ACC112 (cell line): ENCODE results near the gene RAB38.

Source experiments
- H2AFZ ChIP-seq: fragments of 200-600 bp; sonication (generic); one replicate; pipeline ENCODE4 v1.6.0; 2017; ENCODE audit warnings: antibody characterized with exemption, low read length; ENCODE audit not compliant: unreplicated experiment
- H3K27ac ChIP-seq: fragments of 200-600 bp; sonication (generic); 2 replicates; pipeline ENCODE4 v1.5.1; 2014; ENCODE audit warnings: low read depth, mild to moderate bottlenecking, antibody characterized with exemption, low read length, moderate library complexity
- H3K27me3 ChIP-seq: fragments of 200-600 bp; sonication (generic); 2 replicates; pipeline ENCODE4 v1.6.1; 2014; ENCODE audit warnings: mild to moderate bottlenecking, antibody characterized with exemption, low read length, moderate library complexity, mixed read lengths; ENCODE audit not compliant: insufficient read depth
- H3K36me3 ChIP-seq: fragments of 200-600 bp; sonication (generic); 2 replicates; pipeline ENCODE4 v1.6.1; 2016; ENCODE audit warnings: mild to moderate bottlenecking, antibody characterized with exemption, low read length, moderate library complexity, mixed read lengths; ENCODE audit not compliant: insufficient read depth
- H3K4me1 ChIP-seq: fragments of 200-600 bp; sonication (generic); one replicate; pipeline ENCODE4 v1.6.1; 2016; ENCODE audit warnings: low read length, mixed read lengths; ENCODE audit not compliant: insufficient read depth, unreplicated experiment, control insufficient read depth
- H3K4me3 ChIP-seq: fragments of 200-600 bp; sonication (generic); 2 replicates; pipeline ENCODE4 v1.5.1; 2014; ENCODE audit warnings: mild to moderate bottlenecking, low read depth, low read length
- H3K79me2 ChIP-seq: fragments of 200-600 bp; sonication (generic); one replicate; pipeline ENCODE4 v1.6.0; 2016; ENCODE audit warnings: low read length; ENCODE audit not compliant: control insufficient read depth, unreplicated experiment, insufficient read depth

Gene RAB38

GRCh38 chr11:88104408-88104807 is 70.8 kb downstream of the RAB38 start:
- Histone ChIP-seq H3K27ac (no peak overlapping the region), H3K36me3 (no peaks in the 10 kb centered on the region), H2AFZ (no peak overlapping the region)

GRCh38 chr11:88103337-88104206 is 71.7 kb downstream of the RAB38 start:
- Histone ChIP-seq H3K27ac (no peak overlapping the region), H3K79me2 (no peaks in the 10 kb centered on the region), H3K36me3 (no peaks in the 10 kb centered on the region), H3K4me3 (no peak overlapping the region), H3K27me3 (no peaks in the 10 kb centered on the region), H3K4me1 (no peaks in the 10 kb centered on the region), H2AFZ (no peak overlapping the region)

More at GRCh38 chr11:88104408-88104807, 70.8 kb downstream of the RAB38 start:
- no peaks in the 10 kb centered on the region for H3K4me1 ChIP-seq
- no peak overlapping the region for H3K4me3 ChIP-seq
- no peaks in the 10 kb centered on the region for H3K27me3 ChIP-seq
- no peaks in the 10 kb centered on the region for H3K79me2 ChIP-seq

- Histone ChIP-seq H3K79me2 (no peaks in the 10 kb centered on the region), H3K4me3 (no peak overlapping the region), H2AFZ (no peak overlapping the region), H3K27me3 (no peaks in the 10 kb centered on the region), H3K36me3 (no peaks in the 10 kb centered on the region), H3K4me1 (no peaks in the 10 kb centered on the region), H3K27ac (no peak overlapping the region)
Measured at GRCh38 chr11:88102598-88102934, 72.7 kb downstream of the RAB38 start.

- Histone ChIP-seq H3K27ac (no peak overlapping the region), H3K4me3 (no peak overlapping the region), H3K4me1 (no peaks in the 10 kb centered on the region), H3K79me2 (no peaks in the 10 kb centered on the region), H3K36me3 (no peaks in the 10 kb centered on the region), H3K27me3 (no peaks in the 10 kb centered on the region), H2AFZ (no peak overlapping the region)
Measured at GRCh38 chr11:88101881-88102597, 73.2 kb downstream of the RAB38 start.

- Histone ChIP-seq H2AFZ (no peak overlapping the region), H3K36me3 (no peaks in the 10 kb centered on the region), H3K4me3 (no peak overlapping the region), H3K27me3 (no peaks in the 10 kb centered on the region), H3K79me2 (no peaks in the 10 kb centered on the region), H3K27ac (no peak overlapping the region), H3K4me1 (no peaks in the 10 kb centered on the region)
Measured at GRCh38 chr11:88100151-88100550, 75.1 kb downstream of the RAB38 start.

GRCh38 chr11:88098289-88098688 is 77.0 kb downstream of the RAB38 start:
- Histone ChIP-seq H3K4me3 (no peak overlapping the region), H2AFZ (no peak overlapping the region), H3K27ac (no peak overlapping the region), H3K36me3 (no peaks in the 10 kb centered on the region), H3K27me3 (no peaks in the 10 kb centered on the region), H3K4me1 (no peaks in the 10 kb centered on the region), H3K79me2 (no peaks in the 10 kb centered on the region)

- H3K27ac ChIP-seq, result no peak overlapping the region
- no peak overlapping the region for H2AFZ ChIP-seq
- H3K36me3 ChIP-seq, result no peaks in the 10 kb centered on the region
- no peak overlapping the region for H3K4me3 ChIP-seq
- H3K27me3 ChIP-seq, result 0 out of 2 replicates have a peak, but pooled peaks cover 3% of the 10 kb centered on the region
- H3K79me2 ChIP-seq, result no peaks in the 10 kb centered on the region
- no peaks in the 10 kb centered on the region for H3K4me1 ChIP-seq
Measured at GRCh38 chr11:88089134-88089533, 86.1 kb downstream of the RAB38 start.

GRCh38 chr11:88087337-88087736 is 87.9 kb downstream of the RAB38 start:
- no peaks in the 10 kb centered on the region for H3K79me2 ChIP-seq
- H3K4me3 ChIP-seq, result no peak overlapping the region
- no peaks in the 10 kb centered on the region for H3K4me1 ChIP-seq
- H3K36me3 ChIP-seq, result no peaks in the 10 kb centered on the region
- no peak overlapping the region for H2AFZ ChIP-seq
- 0 out of 2 replicates have a peak, but pooled peaks cover 6% of the 10 kb centered on the region for H3K27me3 ChIP-seq
- no peak overlapping the region for H3K27ac ChIP-seq

- H3K79me2 ChIP-seq, result no peaks in the 10 kb centered on the region
- no peak overlapping the region for H3K27ac ChIP-seq
- H3K4me1 ChIP-seq, result no peaks in the 10 kb centered on the region
- H3K36me3 ChIP-seq, result no peaks in the 10 kb centered on the region
- 0 out of 2 replicates have a peak, but pooled peaks cover 4% of the 10 kb centered on the region for H3K27me3 ChIP-seq
- H2AFZ ChIP-seq, result no peak overlapping the region
- H3K4me3 ChIP-seq, result no peak overlapping the region
Measured at GRCh38 chr11:88086297-88086696, 88.9 kb downstream of the RAB38 start.

GRCh38 chr11:88070437-88070836 is 104.8 kb downstream of the RAB38 start:
- H3K4me1 ChIP-seq, result no peaks in the 10 kb centered on the region
- H3K27ac ChIP-seq, result no peak overlapping the region
- H3K4me3 ChIP-seq, result no peak overlapping the region
- no peaks in the 10 kb centered on the region for H3K79me2 ChIP-seq
- no peaks in the 10 kb centered on the region for H3K36me3 ChIP-seq
- no peak overlapping the region for H2AFZ ChIP-seq
- H3K27me3 ChIP-seq, result no peaks in the 10 kb centered on the region
